ENCODE data around the gene MAK.
"Not testable (repeated sequence)": the region's sequence is repeated elsewhere in the genome, so short reads cannot be mapped to it uniquely, and the experiment has no call there.

The MAK gene

DNA sequence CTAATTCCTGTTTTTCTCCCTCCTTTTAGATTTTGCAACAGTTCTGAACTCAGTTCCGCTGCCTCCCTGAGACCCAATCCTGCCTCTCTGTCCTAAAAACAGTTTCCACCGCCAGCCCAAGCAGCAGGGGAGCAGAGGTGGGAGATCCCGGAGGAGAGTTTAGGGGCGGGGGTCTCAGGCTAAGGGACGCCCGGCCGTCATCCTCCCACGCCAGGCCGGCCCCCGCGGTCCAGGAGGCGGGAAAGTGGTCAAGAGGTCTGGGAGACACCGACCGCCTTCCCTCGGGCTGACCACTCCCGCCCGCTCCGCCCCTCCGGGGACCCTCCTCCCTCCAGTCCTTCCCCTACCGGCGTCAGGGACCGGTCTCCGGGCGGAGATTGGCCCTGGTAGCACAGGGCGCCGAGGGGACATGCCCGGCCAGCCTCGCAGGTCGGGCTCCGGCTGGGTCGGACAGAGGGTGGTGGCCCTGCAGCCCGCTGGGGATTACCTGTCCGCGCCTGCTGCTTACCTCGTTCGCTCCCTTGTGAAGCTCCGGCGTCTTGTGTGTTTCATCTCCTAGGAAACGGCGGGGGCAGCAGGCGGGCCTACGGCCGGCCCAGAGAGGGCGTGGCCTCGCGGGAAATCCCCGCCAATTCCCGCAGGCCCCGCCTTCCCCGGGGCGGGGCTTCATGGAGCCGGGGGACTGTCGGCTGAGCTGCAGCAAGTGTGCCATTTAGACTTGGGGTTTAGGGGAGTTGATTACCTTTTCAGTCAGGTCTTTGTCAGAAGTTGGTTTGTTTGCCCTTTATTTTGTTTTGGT lies at the start of gene MAK:
MAK (minus strand) TSS at position 545 of the 799 bp plus-strand sequence. CDS start 7,891 bp downstream, outside the sequence.
- peak; percentile 87 for DNase-seq

DNA sequence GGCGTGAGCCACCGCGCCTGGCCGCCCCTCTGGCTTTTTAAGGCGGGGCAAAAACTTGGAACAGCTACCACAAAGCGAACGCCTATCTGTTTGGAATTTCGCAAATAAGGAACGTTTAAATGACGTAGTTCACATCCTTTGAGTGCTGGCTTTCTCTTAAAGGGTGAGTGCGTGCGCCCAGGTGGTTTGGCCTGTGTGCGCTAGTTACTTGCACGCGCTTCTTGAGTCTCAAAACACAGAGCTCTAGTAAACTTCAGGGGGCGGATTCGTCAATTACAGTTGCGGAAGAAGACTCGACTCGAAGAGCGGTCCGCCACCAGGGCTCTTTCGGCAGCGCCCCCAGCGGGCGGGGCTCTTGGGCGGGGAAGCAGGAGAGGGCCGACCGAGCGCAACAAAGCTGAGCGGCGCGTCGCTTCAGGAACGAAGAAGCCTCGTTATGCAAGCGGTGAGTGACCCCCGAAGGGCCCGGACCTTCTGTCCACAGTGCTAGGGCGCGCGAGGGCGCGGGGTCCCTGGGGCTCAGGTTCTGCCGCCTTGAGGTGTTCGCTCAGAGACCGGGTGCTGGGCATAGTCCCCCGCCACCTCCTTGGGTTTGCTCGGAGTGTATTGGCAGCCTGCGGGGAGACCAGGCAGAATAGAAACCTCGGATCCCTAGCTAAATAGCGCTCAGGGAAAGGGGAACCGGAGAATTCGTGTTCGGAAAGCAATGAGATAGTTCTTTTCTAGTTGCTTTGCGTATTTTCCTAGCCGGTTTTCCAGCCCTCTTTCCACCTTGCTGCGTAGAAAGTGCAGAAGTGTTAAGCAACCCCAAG lies 48.6 kb upstream of the MAK start, which contains the start of gene SYCP2L:
SYCP2L (plus strand) TSS at position 362 of the 812 bp plus-strand sequence; CDS start at position 437, 75 bp downstream.
- peak; percentile 10 for DNase-seq

GRCh38 chr6:10886365-10886690 lies 48.0 kb upstream of the MAK start:
- not testable (repeated sequence) for DNase-seq

DNA sequence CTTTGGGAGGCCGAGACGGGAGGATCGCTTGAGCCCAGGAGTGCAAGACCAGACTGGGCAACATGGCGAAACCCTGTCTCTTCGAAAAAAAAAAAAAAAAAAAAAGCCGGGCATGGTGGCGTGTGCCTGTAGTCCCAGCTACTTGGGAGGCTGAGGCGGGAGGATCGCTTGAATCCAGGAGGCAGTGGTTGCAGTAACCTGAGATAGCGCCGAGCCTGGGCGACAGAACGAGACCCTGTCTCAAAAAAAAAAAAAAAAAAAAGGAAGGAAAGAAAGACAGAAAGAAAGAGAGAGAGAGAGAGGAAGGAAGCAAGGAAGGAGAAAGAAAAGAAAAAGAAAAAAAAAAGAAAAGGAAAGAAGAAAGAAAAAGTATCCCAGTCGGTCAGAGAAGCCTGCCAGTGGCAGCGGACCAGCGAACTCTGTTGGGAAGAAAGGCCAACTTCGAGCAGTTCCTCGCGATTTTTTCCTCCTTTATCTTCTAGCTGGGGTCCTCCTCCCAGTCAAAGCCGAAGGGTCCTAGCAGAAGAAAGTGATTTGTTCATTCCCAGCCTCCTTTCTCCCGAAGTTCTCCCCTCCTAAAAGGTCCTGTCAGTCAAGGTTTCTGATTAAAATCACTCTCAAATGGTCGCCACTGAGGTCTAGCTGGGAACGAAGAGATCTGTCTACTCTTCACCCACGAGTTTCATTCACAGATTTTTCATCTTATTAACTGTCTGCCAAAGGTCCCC lies 46.1 kb upstream of the MAK start:
- no peak for DNase-seq

DNA sequence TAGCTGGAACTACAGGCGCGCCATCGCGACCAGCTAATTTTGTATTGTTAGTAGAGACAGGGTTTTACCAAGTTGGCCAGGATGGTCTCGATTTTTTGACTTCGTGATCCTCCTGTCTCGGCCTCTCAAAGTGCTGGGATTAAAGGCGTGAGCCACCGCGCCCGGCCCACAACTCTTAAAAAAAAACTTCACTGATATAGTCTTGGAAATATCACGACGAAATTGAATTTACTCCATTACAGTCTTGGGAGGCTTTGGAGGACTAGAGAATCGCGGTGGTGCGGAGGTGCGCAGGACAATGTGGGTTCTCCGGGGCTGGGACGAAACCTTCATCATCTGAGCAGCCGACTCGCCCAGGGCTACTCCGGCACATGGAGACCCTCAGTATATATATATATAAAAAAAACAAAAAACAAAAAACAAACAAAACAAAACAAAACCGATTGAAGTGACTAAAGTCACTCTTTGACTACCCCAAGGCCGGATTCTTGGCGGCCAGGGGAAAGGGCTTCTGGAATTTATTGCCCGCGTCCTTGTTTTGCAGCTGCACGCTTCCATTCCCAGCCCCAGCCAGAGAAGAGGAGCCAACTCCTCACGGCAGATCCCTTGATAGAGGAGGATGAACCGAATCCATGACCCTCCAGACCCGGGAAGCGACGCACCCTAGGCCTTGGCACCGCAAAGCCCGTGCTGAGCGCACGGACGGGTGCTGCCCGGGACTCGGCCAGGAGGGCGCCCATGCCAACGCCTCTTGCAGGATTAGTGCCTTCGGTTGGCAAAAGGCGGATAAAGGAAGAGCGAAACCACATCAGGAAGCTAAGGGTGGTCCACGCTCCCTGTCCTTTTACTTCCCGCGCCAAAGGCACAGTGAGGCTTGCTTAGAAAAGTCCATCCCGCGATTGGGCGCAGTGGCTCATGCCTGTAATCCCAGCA lies 45.2 kb upstream of the MAK start:
- DNase-seq = no peak

GRCh38 chr6:10882657-10883171 lies 44.4 kb upstream of the MAK start:
- DNase-seq = no peak

GRCh38 chr6:10882253-10882630 lies 43.9 kb upstream of the MAK start:
- not testable (repeated sequence) for DNase-seq

DNA sequence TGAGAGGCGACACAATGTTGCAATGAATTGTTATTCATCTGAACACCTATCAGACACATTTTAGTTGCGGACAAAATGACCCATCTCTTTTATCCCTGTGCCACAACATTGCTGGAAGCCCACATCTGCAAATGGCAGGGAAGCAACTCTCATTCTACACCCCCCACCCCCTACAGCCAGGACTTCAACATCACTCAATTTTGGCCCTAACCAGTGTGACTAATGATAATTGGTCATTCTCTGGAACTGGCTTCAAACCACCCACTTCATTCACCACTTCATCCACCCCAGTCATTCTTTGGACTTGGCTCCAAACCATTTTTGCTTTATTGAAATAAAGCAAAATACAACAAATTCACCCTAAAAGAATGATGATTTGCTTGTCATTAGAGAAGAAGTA lies 42.0 kb upstream of the MAK start:
- DNase-seq = no peak

- DNase-seq = no peak
These were observed 39.5 kb upstream of the MAK start for GRCh38 chr6:10877871-10878270.

- DNase-seq = no peak
These were observed 38.7 kb upstream of the MAK start for GRCh38 chr6:10877012-10877411.

- DNase-seq = no peak
These were observed 36.7 kb upstream of the MAK start for GRCh38 chr6:10875026-10875425.

DNA sequence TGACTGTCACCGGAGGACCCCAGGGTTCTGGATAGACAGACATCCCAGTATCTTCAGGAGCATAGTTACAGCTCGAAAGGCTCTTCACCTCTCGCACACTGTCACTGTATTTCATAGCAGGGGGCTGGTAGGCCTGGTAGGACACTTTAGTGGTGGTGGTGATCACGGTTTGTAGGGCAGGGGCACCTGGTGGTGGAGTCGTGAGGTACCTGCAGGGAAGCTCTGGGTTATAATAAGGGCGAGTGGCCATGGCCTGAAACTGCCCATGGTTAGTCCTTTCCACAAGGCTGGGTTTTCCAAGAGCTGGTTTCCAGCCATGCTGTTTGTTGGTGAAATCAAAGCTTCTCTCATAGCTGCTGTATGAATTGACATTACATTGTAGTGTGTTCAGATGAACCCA lies 35.9 kb upstream of the MAK start:
- no peak for DNase-seq

- no peak for DNase-seq
These were observed 35.0 kb upstream of the MAK start for GRCh38 chr6:10873374-10873773.

DNA sequence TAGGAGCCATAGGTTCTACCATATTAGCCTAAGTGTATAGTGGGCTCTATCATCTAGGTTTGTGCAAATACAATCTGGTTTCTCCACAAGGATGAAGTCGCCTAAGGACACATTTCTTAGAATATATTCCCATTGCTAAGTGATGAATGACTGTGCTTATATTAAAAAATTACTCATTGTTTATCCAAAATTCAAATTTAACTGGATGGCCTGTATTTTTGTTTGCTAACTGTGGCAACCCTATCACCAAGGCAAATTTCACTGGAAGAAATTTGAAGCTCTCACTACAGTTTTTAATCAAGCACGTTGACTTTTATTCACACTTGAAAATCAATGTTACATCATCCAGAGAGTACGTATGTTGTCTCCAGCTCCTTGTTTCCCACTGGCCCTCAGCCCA lies 29.6 kb upstream of the MAK start:
- no peak for DNase-seq

DNA sequence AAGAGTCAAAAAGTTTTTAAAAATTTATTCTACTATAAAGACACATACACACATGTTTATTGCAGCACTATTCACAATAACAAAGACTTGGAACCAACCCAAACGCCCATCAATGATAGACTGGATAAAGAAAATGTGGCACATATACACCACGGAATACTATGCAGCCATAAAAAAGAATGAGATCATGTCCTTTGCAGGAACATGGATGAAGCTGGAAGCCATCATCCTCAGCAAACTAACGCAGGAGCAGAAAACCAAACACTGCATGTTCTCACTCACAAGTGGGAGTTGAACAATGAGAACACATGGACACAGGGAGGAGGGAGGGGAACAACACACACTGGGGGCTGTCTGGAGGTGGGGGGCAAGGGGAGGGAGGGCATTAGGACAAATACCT lies 28.4 kb upstream of the MAK start:
- not testable (repeated sequence) for DNase-seq

- not testable (repeated sequence) for DNase-seq
These were observed 24.7 kb upstream of the MAK start for GRCh38 chr6:10863031-10863430.

GRCh38 chr6:10862361-10862760 lies 24.0 kb upstream of the MAK start:
- no peak for DNase-seq

- DNase-seq = no peak
These were observed 22.7 kb upstream of the MAK start for GRCh38 chr6:10861086-10861485.

DNA sequence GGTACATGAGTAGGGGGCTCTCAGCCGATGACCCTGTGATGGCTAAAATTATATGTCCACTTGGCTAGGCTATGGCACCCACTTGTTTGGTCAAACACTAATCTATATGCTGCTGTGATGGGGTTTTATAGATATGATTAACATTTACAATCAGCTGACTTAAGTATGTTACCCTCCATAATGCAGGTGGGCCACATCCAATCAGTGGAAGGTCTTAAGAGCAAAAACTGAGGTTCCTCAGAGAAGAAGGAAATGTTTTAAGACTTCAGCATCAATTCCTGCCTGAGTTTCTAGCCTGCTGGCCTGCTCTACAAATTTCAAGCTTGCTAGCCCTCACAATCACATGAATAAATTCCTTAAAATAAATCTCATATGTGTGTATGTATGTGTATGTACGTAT lies 18.9 kb upstream of the MAK start:
- no peak for DNase-seq

DNA sequence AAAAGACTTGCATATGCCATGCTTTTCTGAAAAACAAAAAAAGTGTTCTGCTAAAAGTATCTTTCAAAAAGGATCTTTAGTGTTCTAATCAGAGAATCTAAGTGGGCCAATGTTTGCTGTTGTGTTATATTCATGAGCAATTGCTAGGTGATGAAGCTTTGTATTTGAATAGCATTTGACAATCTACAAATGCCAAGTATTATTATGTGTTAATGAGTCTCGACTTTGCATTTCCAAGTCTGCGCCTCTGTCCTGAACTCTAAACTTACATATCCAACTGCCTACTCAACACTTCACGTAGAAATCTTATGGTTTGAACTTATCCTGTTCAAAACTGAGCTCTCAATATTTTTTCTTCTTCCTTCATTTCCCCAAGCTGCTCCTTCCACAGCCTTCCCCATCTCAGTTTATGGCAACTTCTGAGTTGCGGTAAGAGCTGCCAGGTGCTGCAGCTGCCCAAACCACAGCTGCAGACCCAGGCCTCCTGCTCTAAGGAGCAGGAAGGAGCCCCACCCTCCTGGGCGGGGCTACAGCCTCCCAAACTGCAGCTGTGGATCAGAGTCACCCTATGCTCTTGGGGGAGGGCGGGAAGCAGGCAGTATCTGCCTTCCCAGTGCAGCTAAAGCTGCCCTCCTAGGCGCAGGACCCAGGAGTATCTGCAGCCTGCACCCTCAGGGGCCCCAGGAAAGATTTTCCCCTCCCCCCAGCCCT lies 16.7 kb upstream of the MAK start:
- no peak for DNase-seq

- not testable (repeated sequence) for DNase-seq
These were observed 15.5 kb upstream of the MAK start for GRCh38 chr6:10853849-10854300.

Data from CD4-positive, alpha-beta T cell treated with Interleukin-17A for 4 hours (primary cell).